ENCODE data around the gene GARIN1A. TPM values are rescaled to one million over a fixed set of nuclear protein-coding genes. Genes with fewer than 3 reads are reported as not detected.

GARIN1A gene
- total RNA-seq, 1 donor from 2014 or later: 0.53 TPM

DNA sequence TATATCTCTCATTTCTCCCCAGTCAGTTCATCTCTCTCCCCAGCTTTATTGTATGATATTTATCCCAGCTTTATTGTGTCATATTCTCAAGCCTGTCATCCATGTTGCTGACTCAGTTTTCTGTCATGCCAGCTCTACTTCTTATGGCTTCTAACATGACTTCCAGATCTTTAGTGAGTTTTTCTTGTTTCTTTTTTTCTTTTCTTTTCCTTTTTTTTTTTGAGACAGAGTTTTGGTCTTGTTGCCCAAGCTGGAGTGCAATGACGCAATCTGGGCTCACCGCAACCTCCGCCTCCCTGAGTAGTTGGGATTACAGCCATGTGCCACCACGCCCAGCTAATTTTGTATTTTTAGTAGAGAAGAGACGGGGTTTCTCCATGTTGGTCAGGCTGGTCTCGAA is 38.4 kb downstream of the GARIN1A start:
- intact Hi-C loops (cut with DNase I): no loop called here
- H3K27ac ChIP-seq: no peak overlapping the region
- H3K4me1 ChIP-seq: no peaks in the 10 kb centered on the region
- DNase-seq (ENCODE audit: low spot score in 2 of 2): no peak
- H3K4me3 ChIP-seq: no peak overlapping the region
- H3K36me3 ChIP-seq: no peaks in the 10 kb centered on the region
- TF ChIP-seq, protein P1, sequence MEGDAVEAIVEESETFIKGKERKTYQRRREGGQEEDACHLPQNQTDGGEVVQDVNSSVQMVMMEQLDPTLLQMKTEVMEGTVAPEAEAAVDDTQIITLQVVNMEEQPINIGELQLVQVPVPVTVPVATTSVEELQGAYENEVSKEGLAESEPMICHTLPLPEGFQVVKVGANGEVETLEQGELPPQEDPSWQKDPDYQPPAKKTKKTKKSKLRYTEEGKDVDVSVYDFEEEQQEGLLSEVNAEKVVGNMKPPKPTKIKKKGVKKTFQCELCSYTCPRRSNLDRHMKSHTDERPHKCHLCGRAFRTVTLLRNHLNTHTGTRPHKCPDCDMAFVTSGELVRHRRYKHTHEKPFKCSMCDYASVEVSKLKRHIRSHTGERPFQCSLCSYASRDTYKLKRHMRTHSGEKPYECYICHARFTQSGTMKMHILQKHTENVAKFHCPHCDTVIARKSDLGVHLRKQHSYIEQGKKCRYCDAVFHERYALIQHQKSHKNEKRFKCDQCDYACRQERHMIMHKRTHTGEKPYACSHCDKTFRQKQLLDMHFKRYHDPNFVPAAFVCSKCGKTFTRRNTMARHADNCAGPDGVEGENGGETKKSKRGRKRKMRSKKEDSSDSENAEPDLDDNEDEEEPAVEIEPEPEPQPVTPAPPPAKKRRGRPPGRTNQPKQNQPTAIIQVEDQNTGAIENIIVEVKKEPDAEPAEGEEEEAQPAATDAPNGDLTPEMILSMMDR (IDR thresholded peaks at IDR 0.05): no peak
- no peaks in the 10 kb centered on the region for H3K27me3 ChIP-seq
- H3K9me3 ChIP-seq: no peaks in the 10 kb centered on the region

DNA sequence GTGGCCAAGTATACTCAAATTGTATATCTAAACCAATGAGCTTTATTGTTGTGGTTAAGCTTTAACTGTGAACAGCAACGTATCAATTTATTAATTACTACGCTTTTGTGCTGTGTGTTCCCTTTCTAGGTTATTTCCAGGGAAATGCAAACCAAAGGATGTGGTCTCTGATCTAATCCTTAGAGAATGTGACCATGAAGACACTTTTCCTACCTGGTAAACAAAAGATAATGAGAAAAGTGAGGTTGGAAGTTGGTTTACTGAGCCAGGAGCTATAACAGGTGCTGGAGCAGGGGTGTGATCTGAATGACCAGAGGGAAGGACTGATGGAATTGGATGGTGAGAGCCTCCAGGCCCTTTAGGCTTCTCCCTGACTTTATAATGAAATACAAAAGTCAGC is 41.7 kb downstream of the GARIN1A start:
- Histone ChIP-seq H3K4me1 (no peaks in the 10 kb centered on the region), H3K36me3 (no peaks in the 10 kb centered on the region), H3K4me3 (no peak overlapping the region), H3K27ac (no peak overlapping the region), H3K27me3 (no peaks in the 10 kb centered on the region), H3K9me3 (no peaks in the 10 kb centered on the region)
- no peak for DNase-seq (ENCODE audit: low spot score in 2 of 2)
- TF ChIP-seq, protein P1 (IDR thresholded peaks at IDR 0.05): no peak
- intact Hi-C loops (cut with DNase I): no loop called here

DNA sequence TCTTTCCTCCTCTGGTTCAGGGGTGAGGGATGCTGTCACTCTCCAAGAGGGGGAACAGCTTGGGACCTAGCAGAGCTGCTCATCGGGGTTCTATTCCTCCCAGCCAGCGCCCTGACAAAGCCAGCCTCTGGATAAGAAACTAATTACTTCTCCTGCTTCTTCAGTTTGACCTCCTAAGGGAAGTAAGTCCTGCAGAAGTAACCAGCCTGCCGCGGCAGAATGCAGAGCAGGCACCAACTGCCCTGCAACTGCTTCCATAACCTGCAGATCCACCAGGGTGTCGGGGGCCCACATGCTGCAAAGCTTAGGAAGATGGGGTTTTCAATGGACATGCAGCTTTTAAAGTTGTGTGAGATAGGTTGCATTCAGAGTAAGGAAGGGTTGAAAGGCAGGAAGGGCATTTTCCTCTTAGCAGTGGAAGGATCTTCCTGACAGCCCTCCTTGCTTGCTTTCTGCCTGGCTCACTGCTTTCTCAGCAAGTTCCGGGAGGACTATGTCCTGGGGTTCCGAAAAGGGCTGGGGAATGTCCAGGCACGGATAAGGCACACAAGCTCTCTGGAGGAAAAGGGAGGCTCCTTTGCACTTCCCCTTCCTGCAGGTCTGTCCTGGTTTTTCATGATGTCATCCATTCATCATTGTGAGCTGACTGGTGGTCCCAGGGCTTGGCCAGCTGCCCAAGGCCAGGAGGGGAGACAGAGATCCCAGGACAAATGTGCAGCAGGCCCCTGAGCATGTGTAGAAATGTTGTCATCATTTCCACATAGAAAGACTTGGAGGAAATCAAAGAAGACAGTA is 42.8 kb downstream of the GARIN1A start:
- intact Hi-C loops (cut with DNase I): no loop called here

DNA sequence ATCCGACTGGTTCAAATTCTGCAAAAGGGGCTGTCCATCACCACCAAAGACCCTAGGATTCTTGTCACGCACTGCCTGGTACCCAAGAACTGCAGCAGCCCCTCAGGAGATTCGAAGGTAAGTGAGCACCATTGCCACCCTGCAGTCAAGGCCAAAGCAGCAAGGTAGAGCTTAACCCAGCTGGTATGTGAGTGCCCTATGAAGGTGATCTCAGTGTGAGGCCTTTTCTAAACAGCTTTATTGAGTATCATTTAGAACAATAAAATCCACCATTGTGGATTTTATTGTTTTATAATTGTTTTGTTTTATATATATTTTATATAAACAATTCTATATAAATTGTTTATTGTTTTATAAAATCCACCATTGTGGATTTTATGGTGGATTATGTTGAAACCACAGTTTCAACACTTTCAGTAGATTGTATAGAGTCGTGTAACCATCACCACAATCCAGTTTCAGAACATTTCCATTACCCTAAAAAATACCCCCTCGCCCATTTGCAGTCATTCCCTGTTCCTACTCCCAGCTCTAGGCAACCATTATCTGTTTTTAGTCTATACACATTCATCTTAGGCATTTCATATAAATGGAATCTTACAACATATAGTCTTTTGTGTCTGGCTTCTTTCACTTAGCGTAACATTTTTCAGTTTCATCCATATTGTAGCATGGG is 47.0 kb downstream of the GARIN1A start:
- intact Hi-C loops (cut with DNase I): no loop called here
- TF ChIP-seq, protein P1 (IDR thresholded peaks at IDR 0.05): no peak
- H3K27me3 ChIP-seq: no peaks in the 10 kb centered on the region
- no peaks in the 10 kb centered on the region for H3K36me3 ChIP-seq
- H3K27ac ChIP-seq: no peak overlapping the region
- DNase-seq (ENCODE audit: low spot score in 2 of 2): no peak
- H3K4me1 ChIP-seq: no peaks in the 10 kb centered on the region
- no peaks in the 10 kb centered on the region for H3K9me3 ChIP-seq
- no peak overlapping the region for H3K4me3 ChIP-seq

More for the DNA sequence above, 42.8 kb downstream of the GARIN1A start:
- no peak overlapping the region for H3K27ac ChIP-seq
- no peaks in the 10 kb centered on the region for H3K36me3 ChIP-seq
- no peaks in the 10 kb centered on the region for H3K9me3 ChIP-seq
- TF ChIP-seq, protein P1 (IDR thresholded peaks at IDR 0.05): no peak
- H3K4me3 ChIP-seq: no peak overlapping the region
- H3K4me1 ChIP-seq: no peaks in the 10 kb centered on the region
- no peaks in the 10 kb centered on the region for H3K27me3 ChIP-seq
- no peak for DNase-seq (ENCODE audit: low spot score in 2 of 2)

DNA sequence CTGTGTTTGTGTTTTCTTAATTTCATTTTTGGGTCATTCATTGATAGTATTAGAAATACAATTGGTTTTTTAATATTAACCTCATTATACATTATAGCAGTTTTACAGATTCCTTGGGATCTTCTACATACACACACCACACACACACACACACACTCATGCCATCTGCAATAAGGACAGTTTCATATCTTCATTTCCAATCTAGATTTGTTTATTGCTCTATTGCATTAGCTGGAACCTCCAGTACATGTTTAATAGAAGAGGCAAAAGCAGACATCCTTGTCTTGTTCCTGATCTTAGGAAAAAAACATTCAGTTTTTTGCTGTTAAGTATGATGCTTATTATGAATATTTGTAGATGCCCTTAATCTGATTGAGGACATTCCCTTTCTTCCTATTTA is 49.3 kb downstream of the GARIN1A start:
- H3K27me3 ChIP-seq: no peaks in the 10 kb centered on the region
- H3K27ac ChIP-seq: no peak overlapping the region
- H3K4me1 ChIP-seq: no peaks in the 10 kb centered on the region
- H3K4me3 ChIP-seq: no peak overlapping the region
- H3K9me3 ChIP-seq: no peaks in the 10 kb centered on the region
- intact Hi-C loops (cut with DNase I): no loop called here
- no peaks in the 10 kb centered on the region for H3K36me3 ChIP-seq
- DNase-seq (ENCODE audit: low spot score in 2 of 2): no peak
- TF ChIP-seq, protein P1 (IDR thresholded peaks at IDR 0.05): no peak

Other genes starting within 250 kb of the GARIN1A start
- 19.3 TPM for gene HILPDA, start 216.4 kb upstream of the GARIN1A start, total RNA-seq
- gene METTL2B, start 195.5 kb upstream of the GARIN1A start, total RNA-seq: 37.4 TPM
- gene CALU, start 67.1 kb downstream of the GARIN1A start, total RNA-seq: 82.8 TPM
- not detected for gene OPN1SW, start 103.5 kb downstream of the GARIN1A start, total RNA-seq
- gene CCDC136, start 119.7 kb downstream of the GARIN1A start, total RNA-seq: 0.64 TPM
- 117 TPM for gene FLNC, start 158.1 kb downstream of the GARIN1A start, total RNA-seq
- 142 TPM for gene ATP6V1F, start 190.6 kb downstream of the GARIN1A start, total RNA-seq
- gene KCP, start 238.4 kb downstream of the GARIN1A start, total RNA-seq: 1.2 TPM